GM21717 (cell line): ENCODE results near the gene GNPDA1.

Experiments
- ATAC-seq: cut with Tn5 transposase; IDR thresholded peaks from one replicate; pipeline ENCODE4 v1.9.1; 2021; ENCODE audit warnings: mild to moderate bottlenecking, moderate library complexity; ENCODE audit not compliant: unreplicated experiment

GNPDA1 gene

DNA sequence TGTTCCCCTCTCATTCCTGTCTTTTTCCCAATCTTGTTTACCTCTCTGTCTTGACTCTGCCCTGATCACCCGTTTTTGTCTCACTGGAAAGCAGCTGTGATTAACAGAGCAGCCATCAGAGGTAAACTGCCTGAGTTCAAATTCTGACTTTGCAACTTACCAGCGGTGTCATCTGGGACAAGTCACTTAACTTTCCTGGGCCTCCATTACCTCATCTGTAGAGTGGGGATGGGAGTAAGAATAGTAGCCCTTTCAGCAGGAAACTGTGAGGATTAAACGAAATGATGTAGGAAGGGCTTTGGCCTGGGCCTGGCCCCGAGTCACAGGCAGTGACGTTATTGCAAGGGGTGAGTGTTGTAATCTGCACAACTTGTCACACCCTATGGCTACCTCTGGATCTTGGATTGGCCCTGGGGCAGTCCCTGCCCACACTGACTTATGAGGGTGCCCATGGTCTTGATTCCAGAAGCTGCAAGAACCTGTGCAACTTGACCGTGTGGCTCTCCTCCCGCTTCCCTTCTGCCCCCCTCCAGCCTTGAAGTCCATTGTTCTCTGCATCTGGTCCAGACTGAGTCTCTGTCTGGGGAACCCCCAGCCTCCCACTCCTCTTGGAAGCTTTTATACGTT lies 54.2 kb downstream of the GNPDA1 start:
- ATAC-seq: no peak

DNA sequence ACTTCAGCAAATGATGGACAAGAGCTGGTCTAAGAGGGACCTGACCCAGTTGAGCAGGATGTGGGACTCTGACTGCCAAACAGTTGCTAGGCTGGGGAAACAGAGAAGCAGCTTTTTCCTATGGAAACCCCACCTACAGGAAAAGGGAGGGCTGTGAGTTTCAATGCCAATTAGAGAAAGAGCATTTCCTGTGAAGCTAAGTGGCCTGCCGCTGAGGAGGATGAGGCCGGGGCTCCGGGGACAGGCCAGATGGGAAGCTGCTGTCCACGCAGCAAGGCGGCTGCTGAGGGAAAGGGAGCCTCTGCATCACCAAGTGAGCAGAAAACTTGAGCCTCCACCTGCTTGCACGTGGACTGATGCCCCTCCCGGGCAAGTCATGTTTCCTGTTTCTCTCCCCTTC lies 54.7 kb downstream of the GNPDA1 start, which contains the start of gene PCDH12:
Gene PCDH12, minus strand, starts transcription at position 90 of the 400 bp plus-strand sequence. CDS start 351 bp downstream, outside the sequence.
- ATAC-seq: no peak

DNA sequence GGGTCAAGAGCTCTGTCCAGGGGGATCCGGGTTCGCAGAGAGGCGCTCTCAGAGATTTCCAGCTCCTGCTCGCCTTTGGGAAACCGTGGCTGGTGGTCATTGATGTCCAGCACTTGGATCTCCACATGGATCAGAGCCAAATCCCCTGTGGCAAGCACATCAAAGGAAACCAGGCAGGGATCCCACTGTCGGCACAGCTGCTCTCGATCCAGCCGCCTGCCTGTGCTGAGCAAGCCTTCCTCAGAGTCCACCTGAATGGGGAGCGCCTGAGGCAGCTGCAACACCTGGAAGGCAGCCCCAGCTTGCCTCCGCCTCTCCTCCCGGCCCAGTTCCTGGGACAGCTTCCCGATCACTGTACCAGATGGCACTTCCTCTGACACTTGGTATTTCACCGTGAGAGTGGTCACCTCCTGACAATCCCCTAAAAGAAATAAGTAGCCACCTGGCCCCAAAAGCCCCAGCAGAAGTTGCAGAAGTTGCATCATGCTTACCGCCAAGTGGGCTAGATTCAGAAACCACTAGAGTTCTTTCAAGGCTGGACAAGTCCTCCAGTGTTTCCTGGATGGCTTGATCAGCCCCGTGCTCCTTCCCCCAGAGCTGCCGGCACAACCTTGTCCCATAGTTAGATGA lies 55.3 kb downstream of the GNPDA1 start:
- no peak for ATAC-seq

DNA sequence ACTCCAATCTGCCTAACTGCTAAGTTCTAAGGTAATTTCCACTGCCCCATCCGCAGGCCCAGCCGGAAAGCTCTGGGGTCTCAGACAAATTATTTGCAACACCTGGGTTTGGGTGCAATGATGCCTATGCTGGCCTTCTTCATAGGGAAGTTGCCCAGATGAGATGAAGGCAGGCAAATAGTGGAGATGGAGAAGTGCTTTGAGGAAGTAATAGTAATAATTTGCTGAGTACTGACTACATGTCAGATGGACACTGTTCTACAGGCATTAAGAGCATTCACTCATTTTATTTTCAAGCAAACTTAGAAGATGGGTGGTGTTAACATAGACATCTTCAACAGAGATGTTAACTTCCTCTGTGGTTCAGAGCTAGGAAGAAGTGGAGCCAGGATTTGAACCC lies 58.6 kb downstream of the GNPDA1 start:
- no peak for ATAC-seq

DNA sequence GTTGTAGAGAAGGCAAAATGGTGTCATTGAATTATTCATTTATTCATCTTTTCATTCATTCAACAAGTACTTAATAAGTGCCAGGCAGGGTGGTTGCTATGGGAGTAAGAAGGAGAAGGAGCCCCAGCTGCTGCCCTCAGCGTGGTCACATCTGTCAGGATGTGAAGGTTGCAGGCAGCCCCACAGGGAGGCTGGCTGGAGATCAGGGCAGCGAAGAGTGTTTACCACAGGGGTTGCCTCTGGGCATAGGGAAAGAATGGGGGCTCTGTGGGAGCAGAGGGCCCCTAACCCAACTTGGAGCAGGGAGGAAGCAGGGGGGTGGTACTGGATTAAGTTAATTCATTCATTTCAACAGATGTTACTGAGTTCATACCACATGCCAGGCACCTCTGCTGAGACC lies 60.8 kb downstream of the GNPDA1 start:
- no peak for ATAC-seq

DNA sequence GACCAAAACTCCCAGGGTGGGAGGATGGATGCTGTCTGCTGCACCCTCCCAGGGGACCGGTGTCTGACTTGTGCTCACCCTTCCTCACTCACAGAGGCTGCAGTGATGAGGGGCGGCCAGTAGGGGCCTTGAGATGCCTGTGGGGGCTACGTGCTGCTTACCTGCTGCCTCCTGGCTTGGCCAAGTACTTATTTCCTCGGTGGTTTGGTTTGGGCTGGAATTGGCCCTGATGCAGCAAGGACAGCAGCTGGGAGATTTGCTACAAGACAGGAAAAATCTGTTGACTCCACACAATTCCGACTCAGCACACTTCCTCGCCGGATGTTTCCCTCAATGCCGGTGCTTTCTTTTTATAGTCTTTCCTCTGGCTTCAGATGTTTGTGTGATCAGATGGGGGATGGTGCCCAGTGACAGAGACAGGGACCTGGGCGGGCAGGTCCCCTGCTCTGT lies 61.5 kb downstream of the GNPDA1 start:
- no peak for ATAC-seq
